GM12878 (cell line): Measurements from ENCODE around the gene DIO3. TPM values are rescaled to one million over a fixed set of nuclear protein-coding genes. Genes with fewer than 3 reads are reported as not detected.

Experiments used
- ATAC-seq: fragments of 200-7000 bp; cut with Tn5 transposase; 3 replicates; pipeline ENCODE4 v1.9.1; 2020; ENCODE audit warnings: mild to moderate bottlenecking, moderate library complexity
- BruUV-seq: library from RNA; stranded (reverse); fragments of 400-500 nt; replicated peaks from 2 replicates; lab custom pipeline; 2021; lab: Mats Ljungman, UMichigan
- CTCF ChIA-PET: fragments of 300-600 bp; sonication (Branson Sonifier 250); formaldehyde crosslinking; extraction: SDS; loops from one replicate; lab custom pipeline; 2021; ENCODE audit warnings: inconsistent platforms; lab: Yijun Ruan, JAX
- POLR2A ChIA-PET: fragments of 350-600 bp; formaldehyde crosslinking; extraction: SDS; loops from one replicate; lab custom pipeline; 2021; ENCODE audit warnings: inconsistent platforms; lab: Charles Lee
- RAD21 ChIA-PET: fragments of 300-600 bp; sonication (Branson Sonifier 250); formaldehyde crosslinking; loops from one replicate; lab custom pipeline; 2023; ENCODE audit warnings: antibody characterized with exemption; ENCODE audit not compliant: unreplicated experiment; lab: Charles Lee
- SMC1A ChIA-PET: fragments of 300-600 bp; sonication (Branson Sonifier 250); formaldehyde crosslinking; loops from one replicate; lab custom pipeline; 2023; ENCODE audit not compliant: unreplicated experiment, uncharacterized antibody; lab: Charles Lee
- DNase-seq: peaks from one replicate; pipeline ENCODE4 v3.0.0-alpha.2; 2011; ENCODE audit warnings: low read depth, low spot score
- FAIRE-seq: peaks from 3 replicates; lab custom pipeline; 2011; peaks lifted over from hg19 to GRCh38; lab: Jason Lieb, UNC
- H2AFZ ChIP-seq: 2 replicates; pipeline ENCODE4 v1.6.0; 2011; ENCODE audit warnings: low read depth, low read length, control low read depth; ENCODE audit not compliant: control insufficient read depth
- H3K27ac ChIP-seq: 2 replicates; pipeline ENCODE4 v1.5.1; 2011; ENCODE audit warnings: control low read depth; ENCODE audit not compliant: control insufficient read depth, insufficient read depth
- H3K27me3 ChIP-seq, 2 experiments: replicated peaks in 1 of 2; 2 replicates each; pipeline versions ENCODE4 v1.6.0 to v1.6.1; 2011; ENCODE audit warnings: low read length in 1 of 2; ENCODE audit not compliant: control insufficient read depth in 2 of 2, insufficient read depth in 2 of 2
- H3K36me3 ChIP-seq, 2 experiments: 2 replicates each; pipeline ENCODE4 v1.5.1; 2011; ENCODE audit warnings: low read length in 1 of 2; ENCODE audit not compliant: control insufficient read depth in 2 of 2, insufficient read depth in 2 of 2
- H3K4me1 ChIP-seq: 2 replicates; pipeline ENCODE4 v1.6.1; 2011; ENCODE audit warnings: mild to moderate bottlenecking, low read length, moderate library complexity, mixed read lengths; ENCODE audit not compliant: control insufficient read depth, insufficient read depth
- H3K4me2 ChIP-seq: 2 replicates; pipeline ENCODE4 v1.6.0; 2011; ENCODE audit warnings: control low read depth; ENCODE audit not compliant: control insufficient read depth, insufficient read depth
- H3K4me3 ChIP-seq: fragments of 200-600 bp; sonication (generic); 2 replicates; pipeline ENCODE4 v1.5.1; 2016
- H3K79me2 ChIP-seq: 2 replicates; pipeline ENCODE4 v1.6.0; 2011; ENCODE audit warnings: low read length; ENCODE audit not compliant: control insufficient read depth, insufficient read depth
- H3K9ac ChIP-seq: 2 replicates; pipeline ENCODE4 v1.8.0; 2011; ENCODE audit warnings: low read length, control low read depth, mixed read lengths; ENCODE audit not compliant: control insufficient read depth, insufficient read depth
- H3K9me3 ChIP-seq: replicated peaks from 3 replicates; pipeline ENCODE4 v1.5.1; 2011; ENCODE audit warnings: mild to moderate bottlenecking, low read length; ENCODE audit not compliant: control insufficient read depth, insufficient read depth
- H4K20me1 ChIP-seq: 2 replicates; pipeline ENCODE4 v1.6.0; 2011; ENCODE audit not compliant: control insufficient read depth, insufficient read depth
- ASH2L ChIP-seq: fragments of 300-600, 200-600 bp; sonication (generic); IDR thresholded peaks from 2 replicates; pipeline ENCODE4 v1.6.1; 2017; ENCODE audit warnings: low read depth, mild to moderate bottlenecking, borderline replicate concordance
- CBFB ChIP-seq: IDR thresholded peaks from 2 replicates; pipeline ENCODE4 v1.6.1; 2016; ENCODE audit warnings: antibody characterized with exemption, low read depth
- ELK1 ChIP-seq: IDR thresholded peaks from 2 replicates; pipeline ENCODE4 v1.6.1; 2012; ENCODE audit warnings: low read depth, low read length, improper control_type of control experiment
- FOXK2 ChIP-seq: fragments of 450-650 bp; IDR thresholded peaks from 2 replicates; pipeline ENCODE4 v1.6.1; 2017; ENCODE audit warnings: mild to moderate bottlenecking, moderate library complexity
- HDAC6 ChIP-seq: fragments of 200-600 bp; sonication (generic); IDR thresholded peaks from one replicate; pipeline ENCODE4 v1.8.0; 2017; ENCODE audit warnings: antibody characterized with exemption; ENCODE audit not compliant: unreplicated experiment
- MYC ChIP-seq: IDR thresholded peaks from 2 replicates; pipeline ENCODE4 v1.6.1; 2011; ENCODE audit warnings: mild to moderate bottlenecking, low read length, moderate library complexity, inconsistent platforms; ENCODE audit not compliant: insufficient read depth, insufficient replicate concordance, insufficient read length, severe bottlenecking
- NBN ChIP-seq: fragments of 450-650 bp; IDR thresholded peaks from 2 replicates; pipeline ENCODE4 v1.6.1; 2016
- NR2F1 ChIP-seq: fragments of 450-650 bp; conservative IDR thresholded peaks from 2 replicates; pipeline ENCODE4 v1.6.1; 2017; ENCODE audit warnings: mild to moderate bottlenecking
- SMAD5 ChIP-seq: IDR thresholded peaks from 2 replicates; pipeline ENCODE4 v1.6.1; 2016; ENCODE audit warnings: antibody characterized with exemption, low read depth
- TAF1 ChIP-seq: IDR thresholded peaks from 2 replicates; pipeline ENCODE4 v1.6.1; 2011; ENCODE audit warnings: mild to moderate bottlenecking, low read depth, low read length, borderline replicate concordance
- TARDBP ChIP-seq: IDR thresholded peaks from 2 replicates; pipeline ENCODE4 v1.6.1; 2016; ENCODE audit warnings: borderline replicate concordance
- USF1 ChIP-seq: IDR thresholded peaks from 2 replicates; pipeline ENCODE4 v1.6.1; 2011; ENCODE audit warnings: borderline replicate concordance, low read depth, mild to moderate bottlenecking, moderate library complexity, mixed read lengths, low read length; ENCODE audit not compliant: insufficient read depth; ENCODE audit errors: extremely low read length
- ZNF384 ChIP-seq: IDR thresholded peaks from 2 replicates; pipeline ENCODE4 v1.6.1; 2012; ENCODE audit warnings: low read depth, mild to moderate bottlenecking, low read length, improper control_type of control experiment, borderline replicate concordance
- WGBS: methylation state at CpG from one replicate; pipeline ENCODE4 v1.1.6; 2016; ENCODE audit warnings: low lambda C conversion rate; ENCODE audit not compliant: insufficient replicate concordance, insufficient coverage; ENCODE audit errors: missing lambda C conversion rate; 5-methylcytosine and 5-hydroxymethylcytosine counted together
- in situ Hi-C: fragments of 300-500 bp; cut with MboI; formaldehyde crosslinking; loops from 9 replicates; pipeline ENCODE4 v1.14.3; 2018; ENCODE audit warnings: mixed read lengths
- intact Hi-C: fragments of 100-400 bp; cut with micrococcal nuclease; formaldehyde crosslinking; loops from one replicate; pipeline ENCODE4 v1.14.2; 2022; ENCODE audit not compliant: unreplicated experiment
- polyA plus RNA-seq, 11 experiments: library from polyadenylated mRNA; depleted of rRNA in 4 of 11; unstranded in 6 of 11; stranded (reverse) in 5 of 11; fragments of >200 nt; fragmentation: Nextera tagmentation in 4 of 11; fragmentation: Illumina TruSeq in 1 of 11; extraction: Ambion mirVana in 4 of 11; extraction: Trizol in 1 of 11; gene quantifications; 1 replicate in 1 of 11; 2 replicates in 10 of 11; pipeline versions ENCODE4 v1.2.1 to v1.2.3, GENCODE V29; 2011 to 2016; ENCODE audit warnings: inconsistent platforms in 2 of 11, missing spikeins in 2 of 11, low read depth in 1 of 11
- total RNA-seq, 4 experiments: library from RNA; depleted of rRNA in 3 of 4; stranded (reverse); fragments of >200 nt in 3 of 4; fragmentation: Illumina TruSeq in 1 of 4; extraction: Trizol in 1 of 4; gene quantifications; 2 replicates each; pipeline versions ENCODE4 v1.2.1 to v1.2.3, GENCODE V29; 2013 to 2021
- TF ChIP-seq, protein P1 (sequence below): fragments of 450-650 bp; formaldehyde crosslinking; IDR thresholded peaks from 2 replicates; pipeline ENCODE4 v1.4.0; 2020; ENCODE audit warnings: mild to moderate bottlenecking, moderate library complexity

Gene DIO3
- total and polyA plus RNA-seq, 10 of the 15 experiments (the other 5 are each of a cell fraction or from before 2014, with no cell fraction given) = not detected

GRCh38 chr14:101537286-101537685, 24.0 kb upstream of the DIO3 start:
- Histone ChIP-seq H2AFZ (no peak overlapping the region), H3K4me1 (no peaks in the 10 kb centered on the region), H3K4me2 (no peak overlapping the region), H3K27me3 (peaks cover 0 to 3% of the 10 kb centered on the region in 2 experiments; a peak in 2 of 4 replicates), H3K27ac (no peak overlapping the region), H3K79me2 (no peaks in the 10 kb centered on the region), H3K9ac (no peak overlapping the region), H4K20me1 (no peaks in the 10 kb centered on the region), H3K9me3 (no peaks in the 10 kb centered on the region), H3K36me3 (no peaks in the 10 kb centered on the region), H3K4me3 (no peak overlapping the region)
- BruUV-seq = no TSS peak
- ATAC-seq (no peak), FAIRE-seq (no peak), DNase-seq (no peak)
- RAD21 ChIA-PET = no interaction called here
- TF ChIP-seq HDAC6 (no peak), USF1 (peak; percentile 8)
- POLR2A ChIA-PET = no interaction called here
- intact Hi-C loops (no loop called here), in situ Hi-C loops (no loop called here)
- SMC1A ChIA-PET = no interaction called here
- CTCF ChIA-PET = no interaction called here
- WGBS = 10% methylated on average over 7 of the region's 7 CpGs

DNA sequence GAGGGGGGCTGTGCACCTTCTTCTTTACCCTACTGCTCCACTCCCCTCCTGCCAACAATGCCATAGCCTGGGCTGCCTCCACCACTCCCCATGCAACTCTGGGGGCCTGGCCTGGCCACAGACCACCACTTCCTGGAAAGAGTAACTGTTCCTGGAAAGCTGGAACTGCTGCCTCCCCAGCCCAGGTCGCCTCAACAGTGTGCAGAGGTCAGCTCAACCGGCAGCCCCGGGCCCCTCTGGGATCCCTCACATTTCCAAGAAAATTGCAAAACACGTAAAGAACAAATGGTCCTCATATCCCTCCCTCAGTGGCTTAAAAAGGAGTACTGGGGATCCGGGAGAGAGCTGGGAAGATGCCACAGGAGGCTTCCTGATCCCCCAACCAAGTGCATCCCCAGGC, 22.4 kb upstream of the DIO3 start:
- ChIA-PET RAD21 (no interaction called here), CTCF (no interaction called here), POLR2A (no interaction called here), SMC1A (no interaction called here)
- no peak overlapping the region for H3K4me2 ChIP-seq
- H3K27ac ChIP-seq = no peak overlapping the region
- no peak overlapping the region for H2AFZ ChIP-seq
- ATAC-seq (no peak), DNase-seq (no peak), FAIRE-seq (no peak)
- H4K20me1 ChIP-seq = no peaks in the 10 kb centered on the region
- H3K4me1 ChIP-seq = no peaks in the 10 kb centered on the region
- intact Hi-C loops (no loop called here), in situ Hi-C loops (no loop called here)
- no peaks in the 10 kb centered on the region; the same call in 2 of the 3 replicates for H3K9me3 ChIP-seq
- BruUV-seq = no TSS peak
- no peaks in the 10 kb centered on the region for H3K79me2 ChIP-seq
- H3K9ac ChIP-seq = no peak overlapping the region
- WGBS = 10% methylated on average over 5 of the region's 5 CpGs
- H3K4me3 ChIP-seq = no peak overlapping the region
- H3K27me3 ChIP-seq = 0 out of 4 replicates have a peak, but pooled peaks cover 0 to 1% of the 10 kb centered on the region in 2 experiments
- H3K36me3 ChIP-seq = no peaks in the 10 kb centered on the region; a peak in 1 of 4 replicates
- TF ChIP-seq ELK1 = no peak
- no peak for TF ChIP-seq NR2F1
- TF ChIP-seq MYC = no peak
- no peak for TF ChIP-seq ASH2L
- TF ChIP-seq SMAD5 = no peak
- TF ChIP-seq, protein P1, sequence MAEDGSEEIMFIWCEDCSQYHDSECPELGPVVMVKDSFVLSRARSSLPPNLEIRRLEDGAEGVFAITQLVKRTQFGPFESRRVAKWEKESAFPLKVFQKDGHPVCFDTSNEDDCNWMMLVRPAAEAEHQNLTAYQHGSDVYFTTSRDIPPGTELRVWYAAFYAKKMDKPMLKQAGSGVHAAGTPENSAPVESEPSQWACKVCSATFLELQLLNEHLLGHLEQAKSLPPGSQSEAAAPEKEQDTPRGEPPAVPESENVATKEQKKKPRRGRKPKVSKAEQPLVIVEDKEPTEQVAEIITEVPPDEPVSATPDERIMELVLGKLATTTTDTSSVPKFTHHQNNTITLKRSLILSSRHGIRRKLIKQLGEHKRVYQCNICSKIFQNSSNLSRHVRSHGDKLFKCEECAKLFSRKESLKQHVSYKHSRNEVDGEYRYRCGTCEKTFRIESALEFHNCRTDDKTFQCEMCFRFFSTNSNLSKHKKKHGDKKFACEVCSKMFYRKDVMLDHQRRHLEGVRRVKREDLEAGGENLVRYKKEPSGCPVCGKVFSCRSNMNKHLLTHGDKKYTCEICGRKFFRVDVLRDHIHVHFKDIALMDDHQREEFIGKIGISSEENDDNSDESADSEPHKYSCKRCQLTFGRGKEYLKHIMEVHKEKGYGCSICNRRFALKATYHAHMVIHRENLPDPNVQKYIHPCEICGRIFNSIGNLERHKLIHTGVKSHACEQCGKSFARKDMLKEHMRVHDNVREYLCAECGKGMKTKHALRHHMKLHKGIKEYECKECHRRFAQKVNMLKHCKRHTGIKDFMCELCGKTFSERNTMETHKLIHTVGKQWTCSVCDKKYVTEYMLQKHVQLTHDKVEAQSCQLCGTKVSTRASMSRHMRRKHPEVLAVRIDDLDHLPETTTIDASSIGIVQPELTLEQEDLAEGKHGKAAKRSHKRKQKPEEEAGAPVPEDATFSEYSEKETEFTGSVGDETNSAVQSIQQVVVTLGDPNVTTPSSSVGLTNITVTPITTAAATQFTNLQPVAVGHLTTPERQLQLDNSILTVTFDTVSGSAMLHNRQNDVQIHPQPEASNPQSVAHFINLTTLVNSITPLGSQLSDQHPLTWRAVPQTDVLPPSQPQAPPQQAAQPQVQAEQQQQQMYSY (CRISPR knock-in tag) = no peak
- no peak for TF ChIP-seq CBFB
- no peak for TF ChIP-seq NBN
- no peak for TF ChIP-seq FOXK2
- TF ChIP-seq ZNF384 = no peak
- TF ChIP-seq TAF1 = no peak
- no peak for TF ChIP-seq TARDBP
